ENCODE measurements around the gene UPP1.
A peak's percentile ranks its signal among the peaks of the same experiment; 100 is the strongest.
"Not testable (repeated sequence)": the region's sequence is repeated elsewhere in the genome, so short reads cannot be mapped to it uniquely, and the experiment has no call there.

Gene UPP1

GRCh38 chr7:48089046-48090003 is at the start of gene UPP1:
UPP1 (plus strand) TSS chr7:48089265; CDS start chr7:48094784, 5,519 bp downstream.
- no peak for DNase-seq (ENCODE audit: low read depth)

GRCh38 chr7:48040944-48041652 is 48.0 kb upstream of the UPP1 start:
- DNase-seq (ENCODE audit: low read depth) = no peak

- peak; percentile 47 for DNase-seq (ENCODE audit: low read depth)
Observed at GRCh38 chr7:48041653-48041970, 47.5 kb upstream of the UPP1 start.

- DNase-seq (ENCODE audit: low read depth) = peak; percentile 6
Observed at GRCh38 chr7:48042216-48042615, 46.8 kb upstream of the UPP1 start.

GRCh38 chr7:48042636-48043035 is 46.4 kb upstream of the UPP1 start:
- DNase-seq (ENCODE audit: low read depth) = no peak

- no peak for DNase-seq (ENCODE audit: low read depth)
Observed at GRCh38 chr7:48045195-48045765, 43.8 kb upstream of the UPP1 start.

- DNase-seq (ENCODE audit: low read depth) = no peak
Observed at GRCh38 chr7:48046458-48046857, 42.6 kb upstream of the UPP1 start.

GRCh38 chr7:48048113-48048512 is 41.0 kb upstream of the UPP1 start:
- no peak for DNase-seq (ENCODE audit: low read depth)

- DNase-seq (ENCODE audit: low read depth) = no peak
Observed at GRCh38 chr7:48049850-48050249, 39.2 kb upstream of the UPP1 start.

- no peak for DNase-seq (ENCODE audit: low read depth)
Observed at GRCh38 chr7:48052748-48053147, 36.3 kb upstream of the UPP1 start.

- no peak for DNase-seq (ENCODE audit: low read depth)
Observed at GRCh38 chr7:48053736-48054135, 35.3 kb upstream of the UPP1 start.

GRCh38 chr7:48058990-48059389 is 30.1 kb upstream of the UPP1 start:
- DNase-seq (ENCODE audit: low read depth) = no peak

- no peak for DNase-seq (ENCODE audit: low read depth)
Observed at GRCh38 chr7:48059706-48060105, 29.4 kb upstream of the UPP1 start.

- no peak for DNase-seq (ENCODE audit: low read depth)
Observed at GRCh38 chr7:48063985-48064384, 25.1 kb upstream of the UPP1 start.

- no peak for DNase-seq (ENCODE audit: low read depth)
Observed at GRCh38 chr7:48067475-48067874, 21.6 kb upstream of the UPP1 start.

- no peak for DNase-seq (ENCODE audit: low read depth)
Observed at GRCh38 chr7:48074204-48074654, 14.8 kb upstream of the UPP1 start.

GRCh38 chr7:48077423-48077822 is 11.6 kb upstream of the UPP1 start:
- no peak for DNase-seq (ENCODE audit: low read depth)

GRCh38 chr7:48078470-48078869 is 10.6 kb upstream of the UPP1 start:
- no peak for DNase-seq (ENCODE audit: low read depth)

- not testable (repeated sequence) for DNase-seq (ENCODE audit: low read depth)
Observed at GRCh38 chr7:48082378-48082777, 6.7 kb upstream of the UPP1 start.

GRCh38 chr7:48083114-48083830 is 5.8 kb upstream of the UPP1 start:
- DNase-seq (ENCODE audit: low read depth) = no peak

GRCh38 chr7:48084727-48085432 is 4.2 kb upstream of the UPP1 start:
- peak; percentile 97 for DNase-seq (ENCODE audit: low read depth)

GRCh38 chr7:48085433-48085791 is 3.7 kb upstream of the UPP1 start:
- no peak for DNase-seq (ENCODE audit: low read depth)

All from GM04504 (cell line).